Measurements from ENCODE around the gene PFDN4. TPM values are rescaled to one million over a fixed set of nuclear protein-coding genes. Genes with fewer than 3 reads are reported as not detected.
"Not testable (repeated sequence)": the region's sequence is repeated elsewhere in the genome, so short reads cannot be mapped to it uniquely, and the experiment has no call there.

The PFDN4 gene
- total RNA-seq, 4 donors from 2014 or later, result 24.0 to 38.3 (median 31.5) TPM

GRCh38 chr20:54229566-54230160, 21.8 kb downstream of the PFDN4 start:
- Histone ChIP-seq H3K36me3 (no peaks in the 10 kb centered on the region), H3K4me3 (replicated peaks in 1 of 3) (no peak overlapping the region), H3K27ac (no peak overlapping the region), H3K27me3 (no peaks in the 10 kb centered on the region), H3K4me1 (no peaks in the 10 kb centered on the region), H3K9me3 (no peaks in the 10 kb centered on the region)
- DNase-seq, result no peak
- TF ChIP-seq CTCF (IDR thresholded peaks at IDR 0.05) (no peak), POLR2A (IDR thresholded peaks at IDR 0.05) (no peak)
- 84 to 86% methylated on average over 2 of the region's 2 CpGs for WGBS, 2 donors
- intact Hi-C loops (cut with DNase I), result no loop called here

DNA sequence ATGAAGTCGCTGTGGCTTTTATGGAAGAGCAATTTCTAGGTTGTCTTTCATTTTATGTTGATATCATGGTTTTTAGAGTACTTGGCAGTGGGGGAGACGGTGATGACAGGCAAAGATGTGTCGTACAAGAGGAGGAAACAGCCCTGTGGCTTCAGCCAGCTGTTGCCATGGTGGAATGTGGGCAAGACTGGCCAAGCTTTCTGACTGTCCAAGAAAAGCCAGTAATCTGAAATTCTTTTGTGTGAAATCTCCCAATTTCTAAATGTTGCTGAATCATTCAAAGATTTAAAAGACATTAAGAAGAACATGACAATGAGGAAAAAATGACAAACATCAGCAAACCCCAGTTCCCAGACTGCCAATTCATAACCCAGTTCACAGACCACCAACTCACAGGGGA, 23.1 kb downstream of the PFDN4 start:
- no peaks in the 10 kb centered on the region for H3K4me1 ChIP-seq
- WGBS, 2 donors, result 69 to 86% methylated on average over 3 of the region's 3 CpGs
- no peak overlapping the region for H3K27ac ChIP-seq
- intact Hi-C loops (cut with DNase I), result no loop called here
- no peak for DNase-seq
- TF ChIP-seq CTCF (IDR thresholded peaks at IDR 0.05) (no peak), POLR2A (IDR thresholded peaks at IDR 0.05) (no peak)
- H3K36me3 ChIP-seq, result no peaks in the 10 kb centered on the region
- H3K27me3 ChIP-seq, result no peaks in the 10 kb centered on the region
- H3K4me3 ChIP-seq (replicated peaks in 1 of 3), result no peak overlapping the region
- no peaks in the 10 kb centered on the region for H3K9me3 ChIP-seq

- TF ChIP-seq POLR2A (IDR thresholded peaks at IDR 0.05) (no peak), CTCF (IDR thresholded peaks at IDR 0.05) (no peak)
- 62 to 66% methylated on average over 2 of the region's 2 CpGs for WGBS, 2 donors
These were observed 27.1 kb downstream of the PFDN4 start for GRCh38 chr20:54234991-54235390.

DNA sequence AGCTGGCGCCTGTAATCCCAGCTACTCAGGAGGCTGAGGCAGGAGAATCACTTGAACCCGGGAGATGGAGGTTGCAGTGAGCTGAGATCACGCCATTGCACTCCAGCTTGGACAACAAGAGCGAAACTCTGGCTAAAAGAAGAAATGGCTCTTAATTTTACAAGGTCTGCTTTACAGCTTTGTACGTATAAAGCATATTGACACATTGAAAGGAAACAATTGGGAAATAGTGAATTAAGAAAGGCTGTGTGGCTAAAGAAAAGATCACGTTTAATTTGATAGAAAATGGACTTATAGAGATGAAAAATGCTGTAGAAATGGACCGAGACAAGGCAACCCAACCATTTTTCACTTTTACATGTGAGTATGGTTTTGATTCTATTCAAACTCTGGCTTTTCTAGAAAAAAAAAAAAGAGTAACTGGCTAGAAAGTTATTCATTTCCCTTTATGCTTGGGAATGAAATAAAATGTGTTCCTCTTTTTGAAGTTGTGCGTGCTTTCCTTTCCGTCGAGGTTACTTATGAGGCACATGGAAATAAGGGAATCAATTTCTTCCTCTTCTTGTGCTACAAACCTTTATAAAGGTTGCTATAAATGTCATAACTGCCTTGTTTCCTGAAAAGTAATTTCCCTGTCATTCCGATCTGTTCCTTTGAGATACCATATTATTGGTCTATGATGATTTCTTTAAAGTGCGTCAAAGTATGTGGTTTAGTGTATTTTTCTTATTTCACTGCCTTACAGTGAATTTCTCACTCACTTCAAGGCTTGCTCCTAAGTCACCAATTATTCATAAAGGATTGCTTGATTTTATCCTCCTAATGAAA, 29.4 kb downstream of the PFDN4 start:
- Histone ChIP-seq H3K4me1 (peaks cover 0 to 3% of the 10 kb centered on the region in 2 donors), H3K9me3 (no peaks in the 10 kb centered on the region), H3K4me3 (replicated peaks in 1 of 3) (no peak overlapping the region), H3K36me3 (no peaks in the 10 kb centered on the region), H3K27ac (no peak overlapping the region), H3K27me3 (no peaks in the 10 kb centered on the region)
- DNase-seq, result no peak
- intact Hi-C loops (cut with DNase I), result no loop called here
- TF ChIP-seq CTCF (IDR thresholded peaks at IDR 0.05), result no peak
- no peak for TF ChIP-seq POLR2A (IDR thresholded peaks at IDR 0.05)
- 82 to 87% methylated on average over 12 of the region's 12 CpGs for WGBS, 2 donors

More at GRCh38 chr20:54234991-54235390, 27.1 kb downstream of the PFDN4 start:
- no peak overlapping the region for H3K27ac ChIP-seq
- no peaks in the 10 kb centered on the region for H3K27me3 ChIP-seq
- no peaks in the 10 kb centered on the region for H3K9me3 ChIP-seq
- H3K4me1 ChIP-seq, result peaks cover 0 to 3% of the 10 kb centered on the region in 2 donors
- intact Hi-C loops (cut with DNase I), result no loop called here
- DNase-seq, result no peak
- no peak overlapping the region for H3K4me3 ChIP-seq (replicated peaks in 1 of 3)
- H3K36me3 ChIP-seq, result no peaks in the 10 kb centered on the region

DNA sequence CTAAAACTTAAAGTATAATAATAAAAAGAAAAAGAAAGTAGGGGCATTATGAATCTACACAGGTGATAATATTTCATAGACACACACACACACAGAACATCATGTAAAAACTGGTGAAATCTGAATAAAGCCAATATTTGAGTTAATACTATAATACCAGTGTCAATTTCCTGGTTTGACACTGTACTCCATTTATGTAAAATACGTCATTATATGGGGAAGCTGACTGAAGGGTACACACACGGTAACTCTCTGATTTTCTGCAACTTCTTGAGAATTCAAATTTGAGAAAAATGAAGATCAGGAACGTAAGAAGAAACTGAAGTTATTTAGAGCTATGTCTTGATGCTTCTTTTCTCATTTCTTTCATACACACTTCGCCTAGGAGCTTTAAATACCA, 36.2 kb downstream of the PFDN4 start:
- peaks cover 0 to 1% of the 10 kb centered on the region in 2 donors for H3K4me1 ChIP-seq
- no peak for DNase-seq
- WGBS, 2 donors, result 87% methylated on average over 4 of the region's 4 CpGs
- H3K27ac ChIP-seq, result no peak overlapping the region
- no peaks in the 10 kb centered on the region for H3K36me3 ChIP-seq
- no peaks in the 10 kb centered on the region for H3K9me3 ChIP-seq
- TF ChIP-seq POLR2A (IDR thresholded peaks at IDR 0.05) (no peak), CTCF (IDR thresholded peaks at IDR 0.05) (no peak)
- intact Hi-C loops (cut with DNase I), result no loop called here
- H3K4me3 ChIP-seq (replicated peaks in 1 of 3), result no peak overlapping the region
- H3K27me3 ChIP-seq, result no peaks in the 10 kb centered on the region

DNA sequence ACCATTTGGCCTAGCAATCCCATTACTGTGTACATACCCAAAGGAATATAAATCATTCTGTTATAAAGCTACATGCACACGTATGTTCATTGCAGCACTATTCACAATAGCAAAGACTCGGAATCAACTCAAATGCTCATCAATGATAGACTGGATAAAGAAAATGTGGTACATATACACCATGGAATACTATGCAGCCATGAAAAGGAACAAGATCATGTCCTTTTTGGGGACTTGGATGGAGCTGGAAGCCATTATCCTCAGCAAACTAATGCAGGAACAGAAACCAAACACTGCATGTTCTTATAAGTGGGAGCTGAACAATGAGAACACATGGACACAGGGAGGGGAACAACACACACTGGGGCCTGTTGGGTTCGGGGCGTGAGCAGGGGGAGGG, 40.8 kb downstream of the PFDN4 start:
- H3K36me3 ChIP-seq; H3K9me3 ChIP-seq; H3K4me3 ChIP-seq (replicated peaks in 1 of 3); H3K27ac ChIP-seq; intact Hi-C loops (cut with DNase I); H3K4me1 ChIP-seq; H3K27me3 ChIP-seq; DNase-seq: not testable (repeated sequence)
- 92 to 93% methylated on average over 4 of the region's 4 CpGs for WGBS, 2 donors

Measured in thyroid gland (tissue), 4 donors.